OCI-M2 (cell line): ENCODE results near the gene TMEM132D.

Experiments used
- DNase-seq: peaks from one replicate; lab custom pipeline; 2025; ENCODE audit not compliant: unreplicated experiment; lab: John Stamatoyannopoulos, UW

Gene TMEM132D

GRCh38 chr12:129672110-129672509 is 231.7 kb downstream of the TMEM132D start:
- DNase-seq: no peak

- no peak for DNase-seq
Measured at GRCh38 chr12:129670256-129670920, 233.4 kb downstream of the TMEM132D start.

- no peak for DNase-seq
Measured at GRCh38 chr12:129665414-129665813, 238.4 kb downstream of the TMEM132D start.

GRCh38 chr12:129662234-129662633 is 241.6 kb downstream of the TMEM132D start:
- no peak for DNase-seq

GRCh38 chr12:129660946-129661345 is 242.9 kb downstream of the TMEM132D start:
- no peak for DNase-seq

- DNase-seq: no peak
Measured at GRCh38 chr12:129659961-129660622, 243.7 kb downstream of the TMEM132D start.

GRCh38 chr12:129657179-129657578 is 246.6 kb downstream of the TMEM132D start:
- DNase-seq: no peak

- no peak for DNase-seq
Measured at GRCh38 chr12:129651951-129652350, 251.9 kb downstream of the TMEM132D start.

GRCh38 chr12:129641926-129642325 is 261.9 kb downstream of the TMEM132D start:
- no peak for DNase-seq

- DNase-seq: no peak
Measured at GRCh38 chr12:129635021-129635685, 268.7 kb downstream of the TMEM132D start.

- no peak for DNase-seq
Measured at GRCh38 chr12:129631316-129631715, 272.5 kb downstream of the TMEM132D start.

GRCh38 chr12:129629901-129630300 is 273.9 kb downstream of the TMEM132D start:
- DNase-seq: no peak

- DNase-seq: no peak
Measured at GRCh38 chr12:129622566-129622965, 281.3 kb downstream of the TMEM132D start.

- DNase-seq: no peak
Measured at GRCh38 chr12:129619271-129619670, 284.6 kb downstream of the TMEM132D start.

- no peak for DNase-seq
Measured at GRCh38 chr12:129617849-129618248, 286.0 kb downstream of the TMEM132D start.

- DNase-seq: no peak
Measured at GRCh38 chr12:129615001-129615400, 288.8 kb downstream of the TMEM132D start.

GRCh38 chr12:129614221-129614885 is 289.5 kb downstream of the TMEM132D start:
- no peak for DNase-seq

- no peak for DNase-seq
Measured at GRCh38 chr12:129613314-129613713, 290.5 kb downstream of the TMEM132D start.

- no peak for DNase-seq
Measured at GRCh38 chr12:129610601-129611120, 293.2 kb downstream of the TMEM132D start.

GRCh38 chr12:129607756-129608155 is 296.1 kb downstream of the TMEM132D start:
- DNase-seq: no peak

GRCh38 chr12:129607301-129607700 is 296.5 kb downstream of the TMEM132D start:
- no peak for DNase-seq
